ENCODE results near the gene HDAC4.
A peak's percentile ranks its signal among the peaks of the same experiment; 100 is the strongest.

The HDAC4 gene

DNA sequence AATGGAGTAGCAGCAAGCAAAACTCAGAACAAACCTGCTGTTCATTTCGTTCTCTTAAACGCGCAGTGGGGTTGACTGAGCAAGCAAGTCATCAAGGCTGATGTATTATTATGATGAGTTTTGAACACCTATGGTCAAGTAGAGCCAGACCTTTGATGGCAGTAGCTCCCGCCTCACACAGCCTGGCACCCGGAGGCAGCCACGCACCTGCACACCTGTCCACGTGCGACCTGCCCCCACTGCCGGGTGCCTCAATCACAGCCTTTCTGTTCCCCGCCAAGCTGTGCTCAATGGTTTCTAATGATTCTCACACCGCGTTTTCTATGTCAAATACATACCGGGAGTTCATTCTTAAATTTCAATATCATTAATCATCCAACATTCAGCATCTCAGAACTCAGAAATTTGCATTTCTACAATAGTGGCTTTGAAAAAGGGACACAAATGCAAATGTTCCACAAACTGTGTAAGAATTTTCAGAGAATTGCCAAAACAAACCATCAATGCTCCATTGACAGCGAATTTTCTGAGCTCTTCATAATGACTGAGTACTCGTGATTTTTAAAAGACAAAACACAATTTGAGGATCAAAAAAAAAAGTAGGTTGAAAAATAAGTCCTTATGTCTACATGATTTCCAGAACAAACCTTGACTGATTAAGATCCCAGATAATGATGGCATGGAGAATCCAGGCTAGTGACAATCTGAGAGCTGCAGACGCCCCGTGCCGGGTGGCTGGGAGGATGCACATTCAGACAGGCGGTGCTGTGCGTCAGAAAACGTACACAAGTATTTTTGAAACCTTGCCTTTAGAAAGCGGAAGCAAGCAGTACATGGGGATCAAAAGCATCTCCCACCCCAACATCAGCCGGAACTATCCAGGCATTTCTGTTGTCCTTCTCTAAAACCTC is 56.6 kb downstream of the HDAC4 start:
- DNase-seq: no peak

DNA sequence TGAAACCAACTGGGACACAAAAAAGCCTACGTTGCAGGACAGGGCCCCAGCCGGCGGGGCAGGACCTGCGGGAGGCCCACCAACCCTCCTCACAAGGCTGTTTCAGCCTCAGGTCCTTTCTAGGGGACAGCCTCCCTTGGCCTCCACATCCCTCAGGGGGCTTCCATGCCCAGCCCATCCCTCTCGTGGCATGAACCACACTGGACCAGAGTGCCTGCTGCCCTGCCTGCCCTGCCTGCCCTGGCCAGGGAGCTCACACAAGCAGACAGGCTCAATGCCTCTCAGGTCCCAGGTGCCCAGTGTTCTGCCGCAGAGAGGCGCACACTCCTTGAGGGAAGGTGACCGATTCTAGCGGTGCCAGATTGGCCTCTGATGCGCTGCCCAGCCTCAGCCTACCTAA is 57.4 kb downstream of the HDAC4 start:
- no peak for DNase-seq

DNA sequence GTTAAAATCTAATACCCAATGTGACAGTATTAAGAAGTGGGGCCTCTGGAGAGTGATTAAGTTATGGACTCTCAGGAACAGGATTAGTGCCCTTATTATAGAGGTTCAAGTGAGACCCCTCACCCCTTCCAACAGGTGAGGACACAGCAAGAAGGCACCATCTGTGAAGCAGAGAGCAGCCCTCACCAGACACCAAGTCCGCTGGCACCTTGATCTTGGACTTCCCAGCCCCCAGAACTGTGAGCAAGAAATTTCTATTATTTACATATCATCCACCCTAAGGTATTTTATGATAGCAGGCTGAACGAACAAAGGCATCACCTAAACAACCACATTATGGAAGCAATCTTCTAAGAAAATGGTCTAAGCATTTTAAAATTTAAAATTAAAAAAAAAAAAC is 59.0 kb downstream of the HDAC4 start:
- DNase-seq: no peak

DNA sequence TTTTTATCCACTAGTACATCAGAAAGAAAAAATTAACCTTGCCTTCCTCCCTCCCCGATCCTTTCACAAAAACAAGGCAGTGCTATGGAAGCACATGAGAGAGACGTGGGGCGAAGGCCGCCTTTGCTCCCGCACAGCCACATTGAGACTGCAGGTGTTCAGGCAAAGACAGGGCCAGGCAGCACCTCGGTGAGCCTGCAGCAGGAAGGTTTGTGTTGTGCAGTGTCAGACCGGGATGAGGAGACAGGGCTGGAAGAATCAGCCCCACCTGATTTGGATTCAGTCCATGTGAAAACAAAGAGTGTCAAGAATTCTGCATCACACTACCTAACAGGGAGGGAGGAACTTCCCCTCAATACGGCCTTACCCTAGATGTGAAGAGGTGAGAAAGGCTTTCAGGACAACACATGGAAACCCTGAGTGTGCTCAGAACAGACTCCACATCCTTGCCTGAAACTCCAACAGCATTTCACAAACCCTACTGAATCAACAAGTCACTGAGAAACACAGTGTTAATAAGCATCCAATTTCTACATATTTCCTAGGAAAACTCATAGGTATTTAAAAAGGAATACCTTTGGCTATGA is 59.6 kb downstream of the HDAC4 start:
- no peak for DNase-seq

DNA sequence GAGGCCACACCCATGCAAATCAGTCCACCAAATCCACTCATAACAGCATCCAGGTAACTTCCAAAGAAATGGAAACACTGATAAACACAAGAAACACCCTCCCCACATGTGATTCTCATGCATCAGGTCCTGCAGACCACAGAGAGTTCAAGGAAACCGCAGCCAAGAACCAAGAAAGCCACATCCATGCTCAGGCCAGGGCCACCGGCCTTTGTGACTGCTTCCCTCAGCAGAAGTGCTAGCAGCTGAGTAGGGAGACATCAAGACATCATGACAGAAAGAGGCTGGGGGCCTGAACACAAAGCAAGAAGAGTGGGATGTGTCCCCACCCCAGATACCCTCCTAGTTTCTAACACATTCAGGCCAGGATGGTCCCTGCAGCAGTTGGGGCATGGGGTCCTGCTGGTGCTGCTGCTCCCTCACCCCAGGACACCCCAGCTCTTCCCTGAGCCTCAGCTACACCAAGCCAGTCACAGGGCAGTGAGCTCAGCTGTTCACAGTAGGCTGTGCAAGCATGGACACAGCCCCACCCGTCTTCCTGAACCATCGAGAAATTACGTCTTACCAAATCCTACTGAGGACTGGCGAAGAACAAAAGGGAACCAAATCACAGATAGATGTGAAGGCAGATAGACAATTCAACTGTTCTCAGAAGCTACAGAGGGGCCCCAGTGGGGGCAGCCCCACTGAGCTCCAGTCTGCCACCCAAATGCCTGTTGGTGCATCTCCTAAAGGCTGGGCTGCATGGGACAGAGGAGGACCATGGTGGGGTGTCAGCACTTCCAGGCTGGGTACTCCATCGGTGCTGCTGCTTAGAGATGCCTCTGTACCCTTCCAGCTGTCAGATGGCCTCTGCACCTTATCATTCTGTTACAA is 60.9 kb downstream of the HDAC4 start:
- DNase-seq: no peak

DNA sequence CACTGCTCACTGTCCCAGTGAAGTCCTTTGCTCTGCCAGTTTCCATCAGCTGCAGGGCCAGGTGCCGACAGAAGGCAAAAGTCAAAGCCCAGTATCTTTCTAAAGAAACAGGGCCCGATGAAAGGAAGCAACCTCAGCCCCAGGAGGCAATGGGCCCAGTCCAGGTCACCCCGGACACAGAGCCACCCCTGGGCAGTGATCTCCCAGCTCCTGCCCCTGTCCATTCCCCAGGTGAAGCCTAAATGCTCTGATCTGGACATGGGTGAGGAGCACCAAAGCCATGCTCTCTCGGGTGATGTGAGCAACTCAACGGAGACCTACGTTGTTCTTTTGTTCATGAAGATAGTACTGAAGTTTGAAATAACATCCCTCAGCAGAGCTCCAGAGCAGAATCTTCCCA is 61.6 kb downstream of the HDAC4 start:
- DNase-seq: no peak

DNA sequence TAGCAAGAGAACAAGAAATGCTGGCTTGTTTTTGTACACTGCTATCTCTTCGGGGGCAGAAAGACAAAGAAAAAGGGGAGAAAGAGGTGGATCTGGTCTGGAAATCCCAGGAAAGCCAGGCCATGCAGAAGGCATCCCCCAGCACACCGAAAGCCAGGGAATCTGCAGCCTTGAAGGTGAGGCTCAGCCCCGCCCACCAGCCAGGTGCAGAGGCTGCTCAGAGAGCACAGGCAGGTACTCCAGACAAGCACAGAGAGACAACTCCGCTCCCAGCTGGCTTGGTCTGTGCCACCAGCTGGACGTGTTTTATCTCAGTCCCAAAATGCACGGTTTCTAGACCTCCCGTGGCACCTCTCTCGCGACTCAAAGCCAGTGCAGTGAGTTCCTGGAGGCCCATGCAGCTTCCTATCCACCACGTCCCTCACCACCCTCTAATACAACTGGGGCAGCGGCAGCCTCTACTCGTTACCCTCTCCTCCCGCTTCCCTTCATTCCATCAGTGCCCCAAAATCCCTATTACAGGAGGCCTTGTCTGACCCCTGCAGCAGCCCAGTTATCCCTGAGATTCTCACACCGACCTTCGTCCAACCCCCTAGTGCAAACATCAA is 62.8 kb downstream of the HDAC4 start:
- no peak for DNase-seq

DNA sequence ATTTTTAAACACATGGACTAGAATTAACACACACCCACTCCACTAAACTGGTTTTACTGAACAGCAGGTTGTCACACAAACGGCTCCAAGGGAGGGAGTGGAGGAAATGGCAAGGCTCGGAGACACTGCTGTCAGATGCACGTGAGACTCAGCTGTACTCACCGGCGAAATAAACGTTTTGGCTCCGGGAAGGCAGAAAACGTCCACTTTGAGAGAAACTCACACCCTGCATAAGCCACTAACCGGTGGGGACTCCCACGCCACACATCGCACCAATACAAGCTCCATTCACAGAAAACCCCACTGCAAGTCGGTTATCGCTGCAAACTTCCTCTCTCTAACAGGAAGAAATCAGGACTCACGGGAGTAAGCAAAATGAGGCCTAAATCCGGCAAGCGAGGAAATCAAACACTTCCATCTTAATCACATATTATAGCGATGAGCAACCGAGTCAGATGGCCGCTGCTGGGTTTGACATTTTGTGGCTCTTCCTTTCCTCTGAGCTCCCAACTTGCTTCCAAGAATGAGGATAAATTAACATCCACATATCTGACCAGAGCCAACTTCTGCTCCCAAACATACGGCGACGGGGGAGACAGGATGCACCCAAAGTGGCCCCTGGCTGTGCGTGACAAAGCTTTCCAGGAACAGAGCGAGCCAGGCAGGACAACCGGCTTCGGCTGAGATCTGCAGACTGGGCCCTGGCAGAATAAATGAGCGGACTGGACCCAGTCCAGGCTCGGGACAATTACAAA is 63.5 kb downstream of the HDAC4 start:
- DNase-seq: no peak

DNA sequence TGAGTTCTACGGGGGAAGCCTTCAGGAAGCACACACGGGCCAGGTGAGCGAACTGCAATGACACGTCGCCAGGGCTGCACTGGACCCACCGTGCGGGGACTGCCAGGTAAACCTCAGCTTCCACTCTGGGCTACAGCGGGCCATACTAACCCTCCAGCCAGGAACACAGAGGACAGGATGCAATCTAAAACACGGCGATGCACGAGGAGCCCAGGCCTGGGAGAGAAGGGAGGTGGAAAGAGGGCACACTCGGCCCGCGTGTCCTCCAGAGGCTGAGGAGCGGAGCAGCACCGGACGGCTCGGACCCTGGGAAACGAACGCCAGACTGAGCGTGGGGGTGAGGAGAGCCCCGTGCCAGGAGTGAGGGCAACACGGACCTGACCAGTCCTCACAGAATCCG is 69.3 kb downstream of the HDAC4 start:
- peak; percentile 52 for DNase-seq

DNA sequence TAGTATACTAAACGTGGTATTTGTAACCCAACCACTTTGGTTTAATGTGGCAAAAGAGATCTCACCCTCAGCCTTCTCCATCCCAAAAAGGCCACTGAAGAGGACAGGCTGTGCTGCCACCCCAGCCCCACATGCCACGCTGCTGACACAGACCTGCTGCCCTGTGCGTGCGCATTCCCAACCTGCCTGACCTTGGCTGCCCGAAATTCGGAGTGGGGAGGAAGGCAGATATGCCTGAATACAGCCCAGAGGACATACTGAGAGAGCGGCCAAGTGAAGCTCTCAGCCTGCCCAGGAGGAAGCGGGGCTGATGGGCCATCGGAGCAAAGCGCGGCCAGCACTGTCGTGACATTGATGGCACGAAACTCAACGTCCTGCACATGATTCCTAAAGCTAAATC is 70.0 kb downstream of the HDAC4 start:
- peak; percentile 45 for DNase-seq

DNA sequence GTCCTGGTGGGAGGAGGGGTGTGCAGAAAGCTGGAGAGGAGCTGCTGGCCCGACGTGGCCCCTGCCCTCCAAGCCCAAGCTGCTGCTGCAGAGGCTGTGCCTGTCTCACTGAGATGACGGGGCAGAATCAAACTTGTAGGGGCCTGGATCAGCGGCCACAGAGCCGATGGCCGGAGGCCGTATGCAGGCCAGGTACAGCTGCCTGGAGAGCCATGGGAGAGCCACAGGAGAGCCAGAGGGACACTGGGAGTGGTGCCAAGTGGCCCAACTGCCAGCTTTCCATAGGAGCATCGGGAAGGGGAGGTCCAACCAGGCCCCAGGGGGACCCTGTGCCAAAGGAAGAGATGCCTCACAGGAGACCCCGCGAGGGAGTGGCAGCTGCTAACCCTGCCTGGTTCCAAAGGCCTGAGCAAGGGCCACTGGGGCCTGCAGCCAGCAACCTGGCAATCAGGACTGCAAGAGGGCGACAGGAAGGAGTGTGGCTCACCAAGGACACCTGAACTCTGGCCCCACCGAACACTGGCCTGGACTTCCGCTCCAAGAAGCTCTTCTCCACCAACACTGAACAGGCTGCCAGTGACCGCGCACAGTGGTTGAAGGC is 70.7 kb downstream of the HDAC4 start:
- DNase-seq: peak; percentile 55

DNA sequence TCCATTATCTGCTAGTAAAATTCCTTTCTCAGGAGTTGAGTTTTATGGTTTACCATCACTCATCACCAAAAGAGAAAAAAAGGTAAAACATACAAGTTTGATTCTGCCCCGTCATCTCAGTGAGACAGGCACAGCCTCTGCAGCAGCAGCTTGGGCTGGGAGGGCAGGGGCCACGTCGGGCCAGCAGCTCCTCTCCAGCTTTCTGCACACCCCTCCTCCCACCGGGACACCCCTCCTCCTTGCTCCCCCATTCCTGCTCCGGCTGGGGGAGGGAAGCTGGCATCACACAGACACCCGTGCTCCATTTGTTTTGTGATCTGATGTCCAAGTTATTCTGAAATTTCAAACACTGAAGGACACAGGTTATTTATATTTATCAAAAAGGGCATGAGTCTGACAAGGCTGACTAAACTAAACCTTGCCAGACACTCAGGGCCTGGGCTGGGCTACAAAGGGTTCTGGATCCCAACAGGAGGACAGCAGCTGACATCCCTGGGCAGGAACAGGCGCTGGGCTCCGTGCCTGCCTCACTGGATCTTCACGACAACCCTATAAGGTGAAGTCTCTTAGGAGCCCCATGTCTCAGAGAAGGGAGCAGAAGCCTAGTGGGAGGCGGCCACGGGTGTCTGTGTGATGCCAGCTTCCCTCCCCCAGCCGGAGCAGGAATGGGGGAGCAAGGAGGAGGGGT is 71.4 kb downstream of the HDAC4 start:
- peak; percentile 55 for DNase-seq

DNA sequence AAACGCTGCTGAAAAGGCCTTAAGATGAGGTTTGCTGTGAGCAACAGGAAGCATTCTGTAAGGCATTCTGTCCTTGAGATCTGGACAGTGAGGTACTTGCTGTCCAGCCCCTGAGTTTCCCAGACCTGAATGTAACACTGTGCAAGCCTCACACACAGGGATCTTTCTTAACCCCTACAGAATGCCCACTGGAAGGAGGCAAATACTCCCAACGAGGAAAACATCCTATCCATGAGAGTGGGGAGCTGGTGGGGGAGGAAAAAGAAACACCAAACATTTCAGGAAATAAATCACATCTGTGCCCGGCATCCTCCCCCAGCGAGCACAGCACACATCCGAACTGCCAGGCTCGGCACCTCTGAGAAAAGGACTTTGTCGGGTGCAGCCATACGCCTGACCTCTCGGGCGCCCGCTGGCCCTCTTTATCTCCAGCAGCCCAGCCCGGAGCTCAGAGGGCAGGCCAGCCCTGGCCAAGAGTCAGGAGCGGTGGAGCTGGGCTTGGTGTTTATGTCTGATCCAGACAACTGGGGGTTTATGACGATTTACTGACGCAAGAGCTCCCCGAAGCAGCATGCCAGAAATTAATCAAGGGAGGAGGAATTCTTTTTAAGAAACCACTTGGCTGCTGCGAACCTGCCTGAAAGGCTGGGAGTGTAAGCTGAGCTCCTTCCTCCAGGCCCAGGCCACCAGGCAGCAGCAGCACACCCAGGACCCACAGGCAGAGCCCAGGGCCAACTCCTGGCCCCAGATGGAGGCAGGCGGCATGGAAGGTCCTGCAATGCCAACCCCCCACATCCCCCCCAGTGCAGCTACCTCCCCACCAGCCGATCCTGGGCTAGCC is 72.2 kb downstream of the HDAC4 start:
- peak; percentile 56 for DNase-seq

DNA sequence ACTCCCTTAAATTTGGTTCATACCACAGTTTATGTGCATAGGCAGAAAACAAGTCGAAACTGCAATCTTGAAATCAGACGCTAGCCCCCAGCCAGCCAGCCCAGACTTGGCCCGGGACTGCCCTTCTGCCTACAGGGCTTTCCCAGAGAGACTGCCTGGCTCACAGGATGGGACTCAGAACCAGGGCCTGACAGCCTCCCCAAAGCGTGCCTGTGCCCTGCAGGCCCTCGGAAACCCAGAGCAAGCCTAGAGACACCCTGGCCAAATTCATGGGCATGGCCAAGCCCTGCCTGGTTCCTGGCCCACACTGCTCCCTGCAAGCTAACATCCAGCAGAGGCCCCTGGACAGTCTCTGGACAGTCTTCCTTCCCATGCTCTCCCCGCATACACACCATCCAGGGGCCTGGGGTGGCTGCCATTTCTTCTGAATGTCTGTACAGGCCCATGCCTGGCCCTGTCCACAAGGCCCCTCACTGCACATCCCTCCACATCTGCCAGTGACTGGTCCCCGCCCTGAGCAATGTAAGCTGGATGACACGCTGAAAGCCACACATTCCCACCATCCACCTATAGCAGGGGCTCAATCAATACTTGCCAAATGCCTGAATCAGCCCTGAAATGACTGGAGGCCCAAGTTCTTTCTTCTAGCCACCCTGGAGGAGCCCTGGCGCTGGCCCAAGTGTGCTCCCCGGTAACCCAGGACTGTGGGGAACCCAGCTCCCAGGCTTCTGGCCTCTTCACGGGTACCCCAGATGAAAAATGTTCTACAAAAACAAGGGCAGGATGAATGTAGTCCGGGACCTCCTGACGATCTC is 73.1 kb downstream of the HDAC4 start:
- DNase-seq: peak; percentile 64

DNA sequence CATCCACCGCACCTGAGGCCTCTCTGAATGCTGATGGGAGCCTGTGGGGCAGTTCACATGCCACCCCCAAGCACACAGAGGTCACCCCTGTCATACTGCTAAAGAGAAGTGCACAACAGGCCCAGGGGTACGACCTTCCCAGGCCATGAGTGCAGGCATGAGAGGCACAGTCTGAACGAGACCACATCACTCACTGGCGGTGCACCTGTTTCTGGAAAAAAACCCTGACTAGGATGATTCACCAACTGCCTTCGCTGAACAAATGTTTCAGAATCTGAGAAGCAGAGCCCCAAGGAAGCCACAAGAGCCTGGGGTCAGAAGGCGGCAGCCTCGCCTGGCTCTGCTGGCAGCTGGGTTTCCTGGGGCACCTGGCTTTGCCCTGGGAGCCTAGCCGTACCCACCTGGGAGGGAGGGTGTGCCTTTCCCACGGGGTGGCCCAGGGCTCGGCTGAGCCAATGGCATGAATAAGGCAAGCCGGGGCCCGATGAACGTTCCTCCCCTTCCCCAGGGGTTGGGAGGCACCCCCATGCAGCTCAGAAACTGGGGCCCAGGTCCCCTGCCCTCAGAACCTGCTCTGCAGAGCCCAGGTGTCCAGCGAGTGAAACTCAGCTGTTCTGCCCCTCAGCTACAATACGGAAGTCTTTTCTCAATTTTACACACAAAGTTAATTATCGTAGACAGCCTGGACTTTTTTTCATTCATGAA is 73.8 kb downstream of the HDAC4 start:
- DNase-seq: peak; percentile 81

DNA sequence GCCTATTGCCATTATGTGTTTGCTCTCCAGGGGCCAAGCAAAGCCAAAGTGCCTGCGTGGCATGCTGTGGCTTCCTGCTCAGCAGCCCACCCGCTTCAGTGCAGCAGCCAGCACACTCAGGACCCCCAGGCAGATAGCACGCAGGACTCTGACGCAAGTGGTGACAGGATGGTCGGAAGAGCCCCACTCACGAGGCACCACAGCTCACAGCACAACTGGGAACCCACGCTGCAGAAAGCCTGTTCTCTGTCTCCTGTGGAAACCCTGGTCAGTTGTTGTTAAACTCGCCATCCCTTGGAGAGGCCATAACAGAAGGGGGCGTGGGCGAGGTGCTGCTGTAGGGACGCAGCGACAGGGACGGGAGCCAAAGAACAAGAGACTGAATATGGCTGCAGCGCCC is 76.4 kb downstream of the HDAC4 start:
- DNase-seq: peak; percentile 50

DNA sequence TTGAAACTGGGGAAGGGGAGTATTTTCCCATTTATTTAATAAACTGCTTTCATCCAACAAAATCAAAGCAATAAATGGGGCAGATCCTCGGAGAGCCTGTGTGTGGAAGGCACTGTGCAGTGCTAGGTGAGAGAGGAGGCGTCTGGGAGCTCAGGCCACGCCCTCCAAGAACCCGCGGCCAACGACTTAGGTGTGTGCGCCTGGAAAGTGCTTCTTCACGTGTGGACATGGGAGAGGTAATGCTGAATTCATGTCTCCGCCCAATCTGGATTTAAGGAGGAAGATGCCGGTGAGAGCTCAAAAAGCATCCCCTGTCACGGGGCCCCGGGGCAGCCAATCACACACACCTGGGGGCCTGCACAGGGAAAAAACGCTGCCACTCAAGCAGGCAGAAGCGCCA is 77.4 kb downstream of the HDAC4 start:
- peak; percentile 48 for DNase-seq

DNA sequence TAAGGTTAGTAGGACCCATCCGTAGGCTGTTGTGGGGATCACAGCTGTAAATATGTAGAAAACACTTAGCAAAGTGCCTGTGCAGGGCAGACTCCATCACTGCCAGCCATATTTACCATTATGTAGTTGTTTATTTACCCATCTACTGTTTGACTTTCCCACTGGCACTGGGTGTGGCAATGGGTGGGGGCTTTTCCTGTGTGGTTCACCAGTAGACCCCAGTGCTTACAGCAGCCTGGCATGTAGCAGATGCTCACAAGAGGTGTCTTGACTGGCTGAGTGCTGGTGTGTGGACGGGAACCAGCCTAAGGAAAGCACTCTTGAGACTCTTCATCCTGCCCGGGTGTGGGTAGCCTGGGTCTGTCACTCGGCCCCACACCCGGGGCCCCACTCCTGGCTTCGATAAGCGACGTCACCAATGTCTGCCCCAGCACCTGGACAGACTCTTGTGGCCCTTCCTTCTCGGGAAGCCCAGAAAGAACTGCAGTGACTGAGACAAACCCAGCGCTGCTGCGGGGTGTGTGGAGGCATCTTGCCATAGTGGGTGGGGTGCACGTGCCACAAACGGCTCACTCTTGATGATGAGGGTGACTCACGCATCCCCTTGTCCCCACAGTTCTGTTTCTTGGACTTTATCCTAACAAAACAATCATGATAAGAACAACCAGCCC is 78.3 kb downstream of the HDAC4 start:
- DNase-seq: peak; percentile 63
